ENCODE results near the gene NRN1L. TPM values are rescaled to one million over a fixed set of nuclear protein-coding genes. Genes with fewer than 3 reads are reported as not detected.
A peak's percentile ranks its signal among the peaks of the same experiment; 100 is the strongest.
"Not testable (repeated sequence)": the region's sequence is repeated elsewhere in the genome, so short reads cannot be mapped to it uniquely, and the experiment has no call there.

NRN1L gene
- 1 to 10 TPM in 1 of 3 donors, under 1 TPM in 2; 0.51 to 1.8 (median 0.98) TPM for polyA plus RNA-seq (ENCODE audit: insufficient read length in 3 of 3)
- long read RNA-seq, donor 1 = 0 reads
- long read RNA-seq, donor 2 = 0 reads
- long read RNA-seq, donor 3 = 0 reads
- long read RNA-seq, donor 4 = 0 reads
- long read RNA-seq, donor 5 = 0 reads
- long read RNA-seq, donor 6 = 0 reads
- long read RNA-seq, donor 7, partial matches to known transcripts = 0 of 1 reads
- long read RNA-seq, donor 7, other reads (novel, unspliced or antisense) = 0 of 1 reads
- long read RNA-seq, donor 8 = 0 reads
- long read RNA-seq, donor 9, partial matches to known transcripts = 0 of 1 reads
- long read RNA-seq, donor 9, other reads (novel, unspliced or antisense) = 0 of 1 reads
- long read RNA-seq, donor 10 = 0 reads
- long read RNA-seq, donor 11 = 0 reads
- long read RNA-seq, donor 12 = 0 reads
- long read RNA-seq, donor 13 = 0 reads
- long read RNA-seq, donor 14 = 0 reads
- long read RNA-seq, donor 15 = 0 reads
- long read RNA-seq, donor 16, partial matches to known transcripts = 0 of 1 reads
- long read RNA-seq, donor 16, other reads (novel, unspliced or antisense) = 0 of 1 reads

GRCh38 chr16:67884684-67885083 lies at the start of gene NRN1L:
Gene NRN1L, plus strand, starts transcription at chr16:67884885. Its CDS starts 19 bp downstream, at chr16:67884904.
- peak; percentile 68 for DNase-seq

GRCh38 chr16:67837190-67837589 lies 47.5 kb upstream of the NRN1L start:
- DNase-seq = not testable (repeated sequence)

- no peak for DNase-seq
Observed at GRCh38 chr16:67837811-67838210, 46.9 kb upstream of the NRN1L start.

- DNase-seq = no peak
Observed at GRCh38 chr16:67841198-67841815, 43.4 kb upstream of the NRN1L start.

GRCh38 chr16:67841816-67842508 lies 42.7 kb upstream of the NRN1L start, which contains the start of gene THAP11:
Gene THAP11, plus strand, starts transcription at chr16:67842320. Its CDS starts 235 bp downstream, at chr16:67842555.
- DNase-seq = peak; percentile 95

- no peak for DNase-seq
Observed at GRCh38 chr16:67842509-67843342, 42.0 kb upstream of the NRN1L start.

- no peak for DNase-seq
Observed at GRCh38 chr16:67843343-67843765, 41.3 kb upstream of the NRN1L start.

GRCh38 chr16:67844497-67844896 lies 40.2 kb upstream of the NRN1L start:
- no peak for DNase-seq

GRCh38 chr16:67845291-67846062 lies 39.2 kb upstream of the NRN1L start:
- DNase-seq = no peak

- no peak for DNase-seq
Observed at GRCh38 chr16:67846063-67846319, 38.7 kb upstream of the NRN1L start.

GRCh38 chr16:67846320-67847063 lies 38.2 kb upstream of the NRN1L start, which contains the start of gene NUTF2:
Gene NUTF2, plus strand, starts transcription at chr16:67846933. Its CDS starts 18,198 bp downstream, at chr16:67865131.
- peak; percentile 97 for DNase-seq

GRCh38 chr16:67847064-67847861 lies 37.4 kb upstream of the NRN1L start, which contains the start of gene CENPT:
Gene CENPT, minus strand, starts transcription at chr16:67847693. Its CDS starts 13,834 bp downstream, at chr16:67833859.
- DNase-seq = no peak

GRCh38 chr16:67848118-67848517 lies 36.6 kb upstream of the NRN1L start:
- no peak for DNase-seq

- no peak for DNase-seq
Observed at GRCh38 chr16:67853670-67854069, 31.0 kb upstream of the NRN1L start.

GRCh38 chr16:67855789-67856188 lies 28.9 kb upstream of the NRN1L start:
- no peak for DNase-seq

- DNase-seq = no peak
Observed at GRCh38 chr16:67856927-67857546, 27.6 kb upstream of the NRN1L start.

GRCh38 chr16:67857547-67858233 lies 27.0 kb upstream of the NRN1L start:
- DNase-seq = no peak

- no peak for DNase-seq
Observed at GRCh38 chr16:67858500-67858899, 26.2 kb upstream of the NRN1L start.
